Mesenteric fat pad (tissue), 1 donor: Measurements from ENCODE around the gene CHRNE. TPM values are rescaled to one million over a fixed set of nuclear protein-coding genes. Genes with fewer than 3 reads are reported as not detected.
A peak's percentile ranks its signal among the peaks of the same experiment; 100 is the strongest.
"Not testable (repeated sequence)": the region's sequence is repeated elsewhere in the genome, so short reads cannot be mapped to it uniquely, and the experiment has no call there.

Source experiments
- DNase-seq: peaks from one replicate; pipeline ENCODE4 v3.0.0-alpha.2; 2020; ENCODE audit warnings: low spot score
- total RNA-seq: library from RNA; stranded (reverse); fragmentation: NEBNext Ultra II Directional; extraction: Animal tissue kit (Norgen Biotek cat#: 25700); gene quantifications from one replicate; pipeline ENCODE4 v1.2.1, GENCODE V29; 2021
- donor health status: DM: yes; HTN: yes; CAD: no.

Gene CHRNE
- total RNA-seq, 1 donor from 2014 or later, result 1.6 TPM

DNA sequence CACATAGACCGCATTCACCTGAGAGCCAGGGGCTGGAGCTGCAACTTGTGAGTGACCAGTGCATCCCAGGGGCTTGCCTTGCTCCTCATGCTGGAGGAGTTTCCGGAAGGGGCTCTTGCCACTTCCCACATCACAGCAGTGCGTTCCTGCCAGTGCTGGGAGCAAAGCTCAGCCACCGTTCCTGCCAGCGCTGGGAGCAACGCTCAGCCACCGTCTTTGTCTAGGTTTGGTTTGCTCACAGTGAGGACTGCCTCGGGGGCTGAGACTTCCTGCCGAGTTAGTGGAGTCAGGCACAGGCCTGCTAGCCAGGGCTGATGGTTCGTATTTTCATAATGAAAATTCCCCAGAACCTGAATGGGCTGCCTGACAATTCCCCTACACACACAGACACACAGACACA is 5.4 kb upstream of the CHRNE start:
- DNase-seq, result no peak

DNA sequence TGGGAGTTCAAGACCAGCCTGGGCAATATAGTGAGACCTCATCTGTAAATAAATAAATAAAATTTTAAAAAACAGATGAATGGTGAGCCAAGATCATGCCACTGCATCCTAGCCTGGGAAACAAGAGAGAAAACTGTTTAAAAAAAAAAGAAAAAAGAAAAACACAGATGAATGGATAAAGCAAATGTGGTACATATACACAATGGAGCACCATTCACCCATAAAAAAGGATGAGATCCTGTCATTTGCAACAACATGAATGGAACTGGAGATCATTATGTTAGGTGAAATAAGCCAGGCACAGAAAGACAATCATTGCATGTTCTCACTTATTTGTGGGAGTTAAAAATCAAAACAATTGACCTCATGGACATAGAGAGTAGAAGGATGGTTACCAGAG is 3.7 kb upstream of the CHRNE start:
- not testable (repeated sequence) for DNase-seq

GRCh38 chr17:4902540-4902939 is 358 bp downstream of the CHRNE start:
- no peak for DNase-seq

GRCh38 chr17:4901648-4902344 is 1.1 kb downstream of the CHRNE start:
- DNase-seq, result no peak

DNA sequence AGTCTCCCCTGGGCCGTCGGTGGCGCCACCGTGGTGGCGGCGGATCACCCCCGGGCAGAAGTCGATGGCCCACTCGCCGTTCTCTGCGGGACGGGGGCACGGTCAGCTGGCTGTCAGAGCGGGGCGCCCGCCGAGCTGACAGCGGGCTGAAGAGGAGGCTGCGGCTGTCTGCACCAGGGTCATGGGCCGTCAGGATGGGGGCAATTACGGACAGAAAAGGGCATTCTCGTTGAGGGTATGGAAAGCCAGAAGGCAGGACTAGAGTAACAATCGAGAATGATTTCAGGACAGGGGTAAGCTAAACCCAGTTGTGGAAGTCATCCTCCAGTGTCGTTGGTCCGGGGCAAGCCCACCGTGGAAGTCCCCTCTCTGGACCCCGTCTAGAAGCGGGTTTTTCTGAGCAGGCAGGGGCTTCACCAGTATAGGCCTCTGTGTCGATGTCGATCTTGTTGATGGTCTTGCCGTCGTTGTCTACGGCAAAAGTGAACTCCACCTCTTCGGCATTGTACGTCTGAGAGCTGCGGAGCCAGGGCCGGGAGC is 1.7 kb downstream of the CHRNE start:
- DNase-seq, result no peak

GRCh38 chr17:4900231-4901107 is 2.4 kb downstream of the CHRNE start:
- DNase-seq, result no peak

DNA sequence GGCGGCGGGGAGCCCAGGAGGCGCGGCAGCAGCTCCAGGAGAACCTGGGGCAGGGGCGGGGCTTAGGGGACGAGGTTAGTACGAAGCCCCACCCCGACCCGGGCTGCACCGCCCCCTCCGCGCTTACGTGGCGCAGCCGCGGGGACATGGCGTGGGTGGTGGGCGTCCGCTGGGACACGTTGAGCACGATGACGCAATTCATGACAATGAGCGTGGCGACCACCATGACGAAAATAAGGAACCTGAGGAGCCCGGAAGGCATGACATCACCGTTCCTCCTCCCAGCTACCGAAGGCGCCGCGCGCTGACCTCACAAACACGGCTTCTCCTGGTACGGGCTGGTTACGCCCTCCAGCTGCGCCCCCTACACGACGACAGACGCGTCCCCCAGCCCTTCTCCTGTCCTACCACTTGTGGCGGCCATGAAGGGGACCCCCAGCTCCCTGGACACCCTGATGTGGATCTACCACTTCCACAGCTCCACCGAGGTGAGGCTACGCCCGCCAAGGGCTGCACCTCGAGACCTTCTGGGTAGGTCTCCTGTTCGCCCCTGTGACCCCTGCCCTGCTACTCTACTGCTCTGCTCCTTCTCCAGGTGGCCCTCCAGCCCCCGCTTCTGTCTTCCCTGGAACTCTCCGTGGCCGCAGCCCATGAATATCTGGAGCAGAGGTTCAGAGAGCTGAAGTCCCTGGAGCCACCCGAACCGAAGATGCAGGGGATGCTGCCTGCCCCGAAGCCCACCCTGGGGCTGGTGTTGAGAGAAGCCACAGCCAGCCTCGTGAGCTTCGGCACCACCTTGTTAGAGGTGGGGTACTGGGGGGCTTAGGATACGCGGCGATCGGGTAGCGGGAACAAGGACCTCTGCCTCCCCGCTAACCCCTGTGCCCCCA is 3.3 kb downstream of the CHRNE start, which contains the start of gene C17orf107:
Gene C17orf107, plus strand, starts transcription at position 196 of the 890 bp plus-strand sequence. Its CDS starts 227 bp downstream, at position 423.
- DNase-seq, result peak; percentile 95

- DNase-seq, result no peak
These were observed 4.0 kb downstream of the CHRNE start for GRCh38 chr17:4898927-4899326.

- DNase-seq, result no peak
These were observed 4.5 kb downstream of the CHRNE start for GRCh38 chr17:4898351-4898750.

DNA sequence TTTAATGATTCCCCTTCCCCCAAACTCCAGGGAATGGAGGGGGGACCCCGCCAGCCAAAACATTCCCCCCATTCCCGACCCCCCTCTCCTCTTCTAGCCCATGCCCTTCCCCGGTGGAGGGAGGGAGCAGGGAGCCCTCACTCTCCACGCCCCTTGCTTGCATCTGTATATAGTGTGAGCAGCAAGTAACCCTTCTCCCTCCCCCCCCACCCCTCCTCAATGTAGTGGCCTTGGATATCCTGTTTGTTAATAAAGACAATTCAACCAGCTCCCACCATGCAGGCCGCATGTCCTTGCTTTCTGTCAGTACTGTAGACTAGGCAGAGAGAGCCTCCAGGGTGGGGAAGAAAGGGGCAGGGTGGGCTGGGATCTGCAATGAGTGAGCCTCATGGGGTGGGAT is 5.1 kb downstream of the CHRNE start:
- no peak for DNase-seq

- DNase-seq, result no peak
These were observed 5.7 kb downstream of the CHRNE start for GRCh38 chr17:4897198-4897687.

DNA sequence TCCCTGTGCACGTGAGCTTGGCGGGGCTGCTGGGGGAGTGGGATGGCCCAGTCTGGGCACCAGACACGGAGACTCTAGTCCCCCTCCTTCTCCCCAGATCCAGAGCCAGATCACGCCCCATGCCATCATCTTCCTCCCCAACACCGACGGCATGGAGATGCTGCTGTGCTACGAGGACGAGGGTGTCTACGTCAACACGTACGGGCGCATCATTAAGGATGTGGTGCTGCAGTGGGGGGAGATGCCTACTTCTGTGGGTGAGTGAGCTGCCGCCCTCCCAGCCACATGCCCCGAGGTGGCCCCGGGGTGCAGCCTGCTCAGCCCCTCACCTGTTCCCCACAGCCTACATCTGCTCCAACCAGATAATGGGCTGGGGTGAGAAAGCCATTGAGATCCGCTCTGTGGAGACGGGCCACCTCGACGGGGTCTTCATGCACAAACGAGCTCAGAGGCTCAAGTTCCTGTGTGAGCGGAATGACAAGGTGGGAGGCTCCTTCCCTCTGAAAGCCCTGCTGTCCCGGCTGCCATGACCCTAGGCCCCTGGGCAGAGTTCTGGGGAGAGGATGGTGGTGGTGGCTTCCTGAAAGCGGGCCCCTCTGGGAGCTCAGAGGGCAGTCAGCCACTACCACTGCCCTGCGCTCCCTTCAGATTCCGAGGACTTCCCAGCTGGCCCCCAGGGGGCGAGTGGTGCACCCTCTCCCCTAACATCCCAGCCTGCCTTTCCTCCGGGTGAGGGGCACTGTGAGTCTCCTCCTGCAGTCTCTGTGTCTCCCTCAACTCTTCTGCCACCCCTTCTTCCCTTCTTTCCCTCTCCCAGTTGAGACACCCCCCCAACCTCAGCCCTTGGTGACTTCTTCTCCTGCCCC is 6.3 kb downstream of the CHRNE start:
- no peak for DNase-seq

DNA sequence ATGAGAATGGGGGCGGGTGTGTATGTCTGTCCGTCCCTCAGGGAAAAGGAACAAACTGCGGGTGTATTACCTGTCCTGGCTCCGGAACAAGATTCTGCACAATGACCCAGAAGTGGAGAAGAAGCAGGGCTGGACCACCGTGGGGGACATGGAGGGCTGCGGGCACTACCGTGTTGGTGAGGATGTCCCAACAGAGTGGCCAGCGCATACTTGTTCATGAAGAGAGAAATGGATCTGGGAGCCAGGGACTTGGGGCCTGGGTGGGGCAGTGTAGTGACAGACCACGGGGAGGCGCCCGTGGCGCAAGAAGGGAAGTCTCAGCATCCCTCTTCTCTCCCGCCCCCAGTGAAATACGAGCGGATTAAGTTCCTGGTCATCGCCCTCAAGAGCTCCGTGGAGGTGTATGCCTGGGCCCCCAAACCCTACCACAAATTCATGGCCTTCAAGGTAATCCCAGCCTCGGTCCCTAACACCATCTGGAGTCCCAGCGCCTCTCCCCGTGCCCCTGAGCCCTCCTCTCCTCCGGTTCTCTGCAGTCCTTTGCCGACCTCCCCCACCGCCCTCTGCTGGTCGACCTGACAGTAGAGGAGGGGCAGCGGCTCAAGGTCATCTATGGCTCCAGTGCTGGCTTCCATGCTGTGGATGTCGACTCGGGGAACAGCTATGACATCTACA is 7.1 kb downstream of the CHRNE start:
- no peak for DNase-seq

- DNase-seq, result no peak
These were observed 7.8 kb downstream of the CHRNE start for GRCh38 chr17:4895121-4895520.

- no peak for DNase-seq
These were observed 9.0 kb downstream of the CHRNE start for GRCh38 chr17:4893721-4894560.

DNA sequence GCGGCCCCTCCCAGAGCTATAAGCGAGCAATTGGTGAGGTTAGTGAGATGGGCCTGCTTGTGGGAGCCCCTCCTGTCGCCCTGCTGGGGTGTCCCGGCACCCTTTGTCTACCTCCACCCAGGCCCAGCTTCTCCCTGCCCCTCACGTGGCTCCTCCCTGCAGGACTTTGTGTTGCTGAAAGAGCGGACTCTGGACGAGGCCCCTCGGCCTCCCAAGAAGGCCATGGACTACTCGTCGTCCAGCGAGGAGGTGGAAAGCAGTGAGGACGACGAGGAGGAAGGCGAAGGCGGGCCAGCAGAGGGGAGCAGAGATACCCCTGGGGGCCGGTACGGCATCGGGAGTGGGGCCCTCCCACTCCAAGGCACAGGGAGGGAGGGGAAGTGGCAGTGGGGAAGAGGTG is 9.6 kb downstream of the CHRNE start:
- DNase-seq, result no peak

DNA sequence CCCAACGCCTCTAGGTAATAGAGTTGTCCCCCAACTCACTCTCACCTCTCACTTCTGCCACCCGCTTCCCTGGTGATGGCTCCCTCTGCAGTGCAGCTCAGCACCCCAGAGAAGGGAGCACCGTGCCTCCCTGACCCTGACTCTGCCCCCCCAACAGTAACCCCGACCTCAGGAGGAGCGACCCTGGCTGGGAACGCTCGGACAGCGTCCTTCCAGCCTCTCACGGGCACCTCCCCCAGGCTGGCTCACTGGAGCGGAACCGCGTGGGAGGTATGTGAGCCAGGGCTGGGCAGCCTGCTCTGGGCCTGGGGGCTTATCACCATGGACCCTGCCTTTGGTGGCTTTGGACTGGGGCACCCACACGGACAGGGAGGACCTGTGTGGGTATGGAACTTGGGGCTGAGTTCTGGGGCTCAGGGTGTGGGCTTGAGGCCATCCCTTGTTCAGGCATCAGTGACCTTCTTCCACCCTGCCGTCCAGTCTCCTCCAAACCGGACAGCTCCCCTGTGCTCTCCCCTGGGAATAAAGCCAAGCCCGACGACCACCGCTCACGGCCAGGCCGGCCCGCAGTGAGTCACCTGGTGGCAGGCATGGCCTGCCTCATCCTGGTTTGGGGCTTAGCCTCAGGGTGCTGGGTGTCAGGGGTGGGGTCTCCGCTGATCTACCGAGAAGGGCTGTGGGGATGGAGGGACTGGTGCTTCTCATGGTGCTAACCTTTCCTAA is 10.2 kb downstream of the CHRNE start:
- DNase-seq, result no peak
